ENCODE measurements around the gene SDCCAG8.

Gene SDCCAG8

DNA sequence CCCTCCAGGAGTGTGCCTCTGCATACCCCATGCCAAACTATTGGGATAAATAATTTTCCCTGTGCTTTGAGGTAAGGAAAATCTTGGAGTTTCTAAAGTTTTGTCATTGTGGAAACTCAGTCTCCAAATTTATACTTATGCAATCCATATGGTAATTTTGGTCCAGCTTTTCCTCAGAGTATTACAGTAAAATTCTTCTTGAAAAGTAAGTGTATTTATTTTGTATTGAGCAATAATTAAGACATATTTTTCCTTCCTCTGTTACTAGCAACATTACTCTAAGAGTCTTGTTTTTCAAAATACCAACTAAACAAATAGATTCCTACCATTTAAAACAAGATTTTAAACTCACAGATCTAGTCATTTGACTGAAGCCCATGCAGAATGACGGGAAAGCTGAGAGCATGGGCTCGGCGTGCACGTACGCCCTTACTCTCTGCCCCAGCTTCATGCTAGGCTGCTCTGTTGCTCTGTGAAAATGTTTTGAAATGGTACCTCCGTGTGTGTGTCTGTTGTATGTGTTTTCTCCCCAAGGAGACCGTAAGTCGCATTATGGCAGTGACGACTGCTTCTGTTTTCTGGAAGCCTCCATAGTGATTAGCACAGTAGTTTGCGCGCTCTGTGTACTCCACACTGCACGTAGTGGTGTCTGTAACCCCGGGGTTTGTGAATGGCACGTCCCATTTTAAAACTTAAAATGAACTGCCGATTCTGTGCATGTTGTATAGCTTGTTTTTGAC, 165.3 kb downstream of the SDCCAG8 start:
- DNase-seq (ENCODE audit: low read depth) = no peak

DNA sequence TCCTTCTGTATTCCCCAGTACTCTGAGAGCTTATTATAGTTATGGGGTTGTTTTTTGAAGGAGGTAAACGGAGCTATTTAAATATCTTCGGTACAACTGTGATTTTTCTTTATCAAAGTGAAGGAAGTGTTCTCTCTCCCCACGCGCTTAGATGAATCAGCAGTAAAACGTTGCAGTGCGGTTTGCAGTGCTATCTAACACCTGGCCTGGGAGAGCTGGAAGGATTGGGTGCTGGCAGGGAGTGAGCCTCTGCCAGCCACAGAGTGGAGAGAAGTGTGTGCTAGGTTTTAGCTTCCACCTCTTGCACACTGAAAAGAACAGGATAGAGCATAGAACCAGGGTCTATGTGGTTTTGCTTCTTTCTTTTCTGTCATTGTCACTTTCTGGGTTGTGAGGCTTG, 165.9 kb downstream of the SDCCAG8 start:
- peak; percentile 11 for DNase-seq (ENCODE audit: low read depth)

DNA sequence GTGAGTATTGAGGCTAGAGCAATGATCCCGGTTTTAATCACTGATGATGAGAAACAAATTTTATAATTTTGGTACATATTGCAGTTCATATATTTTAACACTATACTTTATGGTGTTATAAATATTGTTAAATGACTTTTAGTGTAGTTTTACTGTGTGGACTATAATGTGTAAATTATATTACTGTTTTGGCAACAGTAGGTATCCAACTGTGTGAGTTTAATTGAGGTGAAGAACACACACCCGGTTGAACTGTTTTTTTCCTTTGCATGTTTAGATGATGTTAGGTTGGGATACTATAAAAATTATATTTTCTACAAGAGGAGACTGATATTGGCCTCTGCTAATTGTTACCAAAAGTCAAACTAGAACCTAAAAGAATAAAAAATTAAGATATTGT, 166.5 kb downstream of the SDCCAG8 start:
- no peak for DNase-seq (ENCODE audit: low read depth)

DNA sequence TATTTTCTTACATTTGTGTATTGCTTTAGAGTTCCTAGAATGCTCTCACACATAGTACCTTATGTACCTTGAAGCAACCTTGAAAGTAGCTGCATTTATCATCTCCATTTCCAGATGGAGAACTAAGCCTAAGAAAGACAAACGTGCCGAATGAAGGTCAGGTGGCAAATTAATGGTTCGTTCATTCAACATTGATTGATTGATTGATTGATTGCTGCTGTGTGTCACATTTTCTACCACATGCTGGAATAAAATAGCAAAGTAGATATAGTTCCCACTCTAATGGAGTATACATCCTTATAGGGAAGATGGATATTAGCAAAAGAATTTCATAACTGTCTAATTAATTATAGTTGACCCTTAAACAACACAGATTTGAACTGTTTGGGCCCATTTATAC, 172.2 kb downstream of the SDCCAG8 start:
- DNase-seq (ENCODE audit: low read depth) = no peak

DNA sequence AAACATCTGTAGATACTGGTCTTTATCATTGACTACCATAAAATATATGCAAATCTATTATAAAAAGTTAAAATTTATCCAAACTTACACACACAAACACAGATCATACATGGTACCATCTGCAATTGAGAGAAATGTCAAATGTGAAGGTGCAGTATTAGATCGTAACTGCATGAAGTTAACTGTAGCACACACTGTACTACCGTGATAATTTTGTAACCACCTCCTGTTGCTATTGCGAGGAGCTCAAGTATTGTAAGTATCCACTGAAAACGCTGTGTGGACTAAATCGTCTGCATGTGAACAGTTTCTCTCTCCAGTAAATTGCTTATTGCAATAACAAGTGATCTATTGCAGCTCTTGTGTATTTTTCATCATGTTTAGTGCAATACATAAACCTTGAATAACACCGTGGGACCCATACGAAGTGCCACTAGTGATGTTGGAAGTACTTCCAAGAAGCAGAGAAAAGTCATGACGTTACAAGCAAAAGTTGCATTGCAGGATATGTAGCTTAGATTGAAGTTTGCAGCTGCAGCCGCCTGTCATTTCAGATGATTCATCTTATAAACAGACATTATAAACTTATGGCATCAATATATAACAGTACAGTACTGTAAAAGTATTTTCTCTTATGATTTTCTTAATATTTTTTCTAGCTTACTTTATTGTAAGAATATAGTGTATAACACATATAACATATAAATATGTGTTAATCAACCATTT, 172.9 kb downstream of the SDCCAG8 start:
- DNase-seq (ENCODE audit: low read depth) = no peak

DNA sequence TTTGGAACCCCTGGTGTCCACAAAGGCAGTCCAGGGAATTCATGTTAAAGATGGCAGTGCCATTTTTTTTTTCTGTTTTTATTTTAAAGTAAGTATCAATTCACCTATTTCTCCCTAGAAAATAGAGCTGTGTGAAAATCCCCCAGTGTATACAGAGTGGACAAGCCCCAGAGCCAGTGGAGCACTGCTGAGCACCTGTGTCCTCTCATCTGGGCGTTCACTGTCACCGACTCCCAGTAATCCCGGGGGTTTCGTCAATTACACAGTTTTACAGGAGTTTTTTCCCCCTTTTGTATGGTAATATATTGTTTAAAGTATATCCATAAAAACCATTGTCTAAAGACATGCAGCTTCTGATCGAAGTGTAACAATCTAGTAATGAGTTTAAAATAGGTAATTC, 175.8 kb downstream of the SDCCAG8 start:
- no peak for DNase-seq (ENCODE audit: low read depth)

DNA sequence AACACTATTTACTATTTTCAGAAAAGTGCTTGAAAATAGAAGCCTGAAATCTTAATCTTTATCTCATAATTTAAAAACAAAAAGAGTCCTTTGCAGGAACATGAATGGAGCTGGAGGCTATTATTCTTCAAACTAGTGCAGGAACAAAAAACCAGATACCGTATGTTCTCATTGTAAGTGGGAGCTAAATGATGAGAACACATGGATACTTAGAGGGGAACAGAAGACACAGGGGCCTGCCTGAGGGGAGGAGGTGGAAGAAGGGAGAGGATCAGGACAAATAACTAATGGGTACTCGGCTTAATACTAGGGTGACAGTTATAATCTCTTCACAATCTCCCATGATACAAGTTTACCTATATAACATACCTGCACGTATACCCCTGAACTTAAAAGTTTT, 176.3 kb downstream of the SDCCAG8 start:
- no peak for DNase-seq (ENCODE audit: low read depth)

DNA sequence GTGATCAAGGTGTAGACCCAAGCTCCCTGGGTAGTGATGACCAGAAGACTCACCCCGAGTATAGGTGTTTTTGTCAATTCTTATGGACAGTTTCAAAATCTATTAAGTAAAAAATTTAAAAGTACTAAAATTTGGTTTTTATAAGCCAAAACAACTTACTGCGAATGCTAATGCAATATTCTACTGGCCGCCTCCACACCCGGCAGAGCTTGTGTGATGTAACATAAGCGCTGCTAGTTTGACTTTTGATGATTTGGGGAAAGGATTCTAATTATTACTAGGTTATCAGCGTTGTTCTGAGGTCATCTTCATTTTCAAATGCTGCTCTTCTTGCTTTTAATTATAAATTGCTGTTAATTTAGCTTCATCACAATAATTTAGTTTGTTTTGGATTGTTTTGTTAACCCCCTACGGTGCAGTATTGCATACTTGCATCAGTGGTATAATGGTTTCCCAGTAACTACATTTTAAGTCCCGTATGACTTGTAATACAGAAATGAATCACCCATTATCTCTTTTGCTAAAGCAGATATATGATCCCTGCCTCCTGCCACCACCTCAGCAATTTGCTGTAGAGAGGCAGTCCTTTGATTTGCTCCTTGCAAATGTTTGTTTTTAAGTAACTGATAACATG, 178.0 kb downstream of the SDCCAG8 start:
- DNase-seq (ENCODE audit: low read depth) = no peak

DNA sequence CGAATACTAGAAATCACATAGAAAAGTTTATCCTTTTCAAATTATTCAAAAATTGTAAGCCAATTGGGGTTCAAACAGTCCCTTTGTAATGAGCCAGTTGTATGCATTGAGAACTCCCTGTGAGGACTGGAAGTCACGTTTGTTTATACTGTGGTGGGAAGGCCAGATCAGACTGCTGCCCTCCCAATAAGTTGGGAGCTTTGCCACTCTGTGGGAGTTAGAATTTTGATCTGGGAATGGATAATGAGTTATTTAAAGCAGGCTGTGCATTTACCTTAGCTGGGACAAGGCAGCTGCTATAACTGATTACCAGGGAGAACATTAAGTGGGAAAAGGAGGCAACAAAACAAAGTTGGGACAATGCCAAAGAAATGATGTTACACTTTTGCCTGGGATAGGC, 178.8 kb downstream of the SDCCAG8 start:
- no peak for DNase-seq (ENCODE audit: low read depth)

DNA sequence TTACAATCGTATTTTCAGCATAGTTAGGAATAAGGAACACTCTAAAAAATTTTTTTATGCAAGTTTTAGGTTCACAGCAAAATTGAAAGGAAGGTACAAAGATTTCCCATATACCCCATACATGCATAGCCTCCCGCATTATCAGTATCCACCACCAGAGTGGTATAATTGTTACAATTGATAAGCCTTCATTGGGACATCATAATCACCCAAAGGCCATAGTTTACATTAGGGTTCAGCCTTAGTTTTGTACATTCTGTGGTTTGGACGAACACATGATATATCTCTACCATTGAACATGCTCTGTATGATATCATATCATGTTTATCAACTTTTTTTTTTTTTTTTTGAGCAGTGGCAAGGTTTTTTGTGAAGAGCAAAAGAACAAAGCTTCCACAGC, 180.0 kb downstream of the SDCCAG8 start:
- no peak for DNase-seq (ENCODE audit: low read depth)

DNA sequence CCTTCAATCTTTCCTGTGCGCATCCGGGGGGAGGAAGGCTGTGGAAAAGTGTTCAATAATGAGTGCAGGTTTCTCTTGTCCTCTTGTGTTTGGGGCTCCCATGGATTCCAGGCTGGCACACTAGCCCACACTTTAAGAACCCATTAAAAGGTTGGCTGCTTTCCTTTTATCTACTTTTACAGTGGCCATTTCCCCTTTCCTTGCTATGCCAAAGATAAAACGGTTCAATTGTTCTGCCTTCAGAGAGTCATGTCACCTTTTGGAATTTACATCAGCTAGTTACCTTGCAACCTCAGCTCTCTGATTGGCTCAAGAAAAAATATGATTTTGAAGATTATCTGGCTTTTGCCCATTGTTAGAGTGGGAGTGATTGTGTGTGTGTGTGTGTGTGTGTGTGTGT, 182.3 kb downstream of the SDCCAG8 start:
- DNase-seq (ENCODE audit: low read depth) = no peak

DNA sequence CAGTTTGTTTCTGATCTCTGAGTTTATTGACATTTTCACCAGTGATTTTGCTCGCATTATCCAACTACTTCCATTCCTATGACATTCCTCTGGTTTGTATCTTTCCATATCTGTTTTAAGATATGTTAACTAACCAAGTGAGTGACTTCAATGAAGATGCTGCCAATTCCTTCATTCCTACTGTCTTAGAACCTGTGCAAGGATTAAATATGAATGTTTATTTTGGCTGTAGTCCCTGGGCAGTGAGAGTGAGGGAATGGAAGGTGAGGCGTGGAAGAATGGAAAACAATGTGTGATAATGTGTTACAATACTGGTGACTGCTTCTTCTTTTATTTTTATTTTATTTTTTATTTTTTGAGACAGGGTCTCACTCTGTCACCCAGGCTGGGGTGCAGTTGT, 183.0 kb downstream of the SDCCAG8 start:
- no peak for DNase-seq (ENCODE audit: low read depth)

DNA sequence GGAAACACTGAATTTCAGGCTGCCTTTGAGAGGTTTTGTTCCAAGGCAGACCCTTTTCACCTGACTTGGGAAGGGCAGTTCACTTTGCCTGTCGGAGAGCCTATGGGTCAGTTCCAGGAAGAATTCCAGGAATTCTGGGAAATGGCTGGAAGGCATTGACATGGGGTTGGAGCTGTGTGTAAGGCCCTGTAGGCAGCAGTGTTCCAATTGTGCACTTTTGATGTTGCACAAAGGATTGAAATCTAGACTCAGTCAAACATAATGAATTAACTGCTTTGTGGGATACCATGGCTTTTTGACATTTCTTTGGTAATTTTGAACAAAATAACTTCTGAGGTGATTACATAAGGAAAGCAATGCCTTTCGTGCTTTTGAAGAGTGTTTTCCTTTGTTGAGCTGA, 184.6 kb downstream of the SDCCAG8 start:
- DNase-seq (ENCODE audit: low read depth) = no peak

DNA sequence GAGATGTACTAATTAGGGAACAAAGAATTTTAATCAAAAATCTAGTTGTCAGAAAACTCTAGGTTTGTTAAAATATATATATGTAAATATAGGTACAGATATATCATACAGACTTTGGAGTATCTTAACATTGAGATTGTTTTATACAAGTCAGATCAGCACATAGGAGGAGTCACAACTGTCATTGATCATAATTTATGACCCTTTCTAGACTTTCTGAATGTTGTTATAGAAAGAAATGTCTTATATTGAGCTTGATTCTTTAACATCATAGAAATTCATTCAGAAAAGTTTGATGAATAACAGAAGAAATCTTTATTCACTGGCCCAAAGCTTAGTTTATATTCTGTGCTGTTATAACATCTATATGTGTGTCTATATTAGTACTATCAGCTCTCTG, 185.8 kb downstream of the SDCCAG8 start:
- DNase-seq (ENCODE audit: low read depth) = no peak

DNA sequence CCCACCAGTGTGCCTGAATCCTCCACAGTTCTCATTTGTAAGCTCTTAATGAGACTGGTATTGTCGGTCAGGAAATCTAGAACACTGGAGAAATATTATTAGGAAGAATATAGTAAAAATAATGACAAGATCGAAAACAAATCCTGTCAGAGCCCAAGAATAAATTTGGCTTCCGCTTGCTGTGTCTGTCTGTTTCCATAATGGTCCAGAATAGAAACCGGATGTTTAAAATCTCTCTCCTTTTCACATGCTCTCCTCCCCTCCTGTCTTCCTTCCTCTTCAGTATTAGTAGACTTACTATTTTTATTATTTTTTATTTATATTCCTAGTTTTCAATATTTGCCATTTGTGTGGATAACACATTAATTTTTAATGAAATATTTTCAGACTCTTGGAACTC, 187.7 kb downstream of the SDCCAG8 start:
- no peak for DNase-seq (ENCODE audit: low read depth)

DNA sequence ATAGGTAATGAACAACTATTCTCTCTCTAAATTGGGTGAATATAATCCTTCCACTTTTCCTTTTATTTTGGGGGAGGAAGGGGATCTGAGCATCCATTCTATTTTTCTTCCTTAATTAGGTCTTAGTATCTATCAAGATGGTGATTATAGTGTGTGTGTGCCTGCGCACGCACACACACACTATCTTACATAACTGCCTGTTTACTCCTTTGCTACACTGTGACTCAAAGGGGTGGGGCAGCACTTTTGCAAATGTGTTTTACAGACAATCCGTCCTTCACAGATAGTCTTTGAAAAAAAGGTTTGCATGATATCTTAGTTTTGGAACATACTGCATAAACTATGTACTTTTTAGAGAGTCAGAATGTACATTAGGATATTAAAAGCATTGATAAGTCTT, 191.5 kb downstream of the SDCCAG8 start:
- DNase-seq (ENCODE audit: low read depth) = no peak

DNA sequence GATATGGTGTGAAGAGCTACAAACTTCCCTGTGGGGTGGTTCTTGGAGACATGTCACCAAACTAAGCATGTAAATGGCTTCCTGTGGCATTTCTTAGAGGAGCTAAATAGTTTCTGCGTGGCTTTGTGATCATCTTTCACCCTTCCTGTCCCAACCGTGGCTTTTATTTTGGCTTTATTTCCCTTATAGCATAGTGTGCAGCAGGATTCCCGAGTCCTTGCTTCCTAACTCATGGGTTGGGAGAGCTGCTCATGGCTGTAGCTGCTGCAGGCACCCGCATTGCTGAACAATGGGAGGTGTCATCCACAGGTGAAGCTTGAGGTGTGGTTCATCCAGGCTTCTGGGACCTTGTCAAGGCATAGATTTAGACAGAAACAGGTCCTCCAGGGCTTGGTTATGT, 192.0 kb downstream of the SDCCAG8 start:
- DNase-seq (ENCODE audit: low read depth) = no peak

DNA sequence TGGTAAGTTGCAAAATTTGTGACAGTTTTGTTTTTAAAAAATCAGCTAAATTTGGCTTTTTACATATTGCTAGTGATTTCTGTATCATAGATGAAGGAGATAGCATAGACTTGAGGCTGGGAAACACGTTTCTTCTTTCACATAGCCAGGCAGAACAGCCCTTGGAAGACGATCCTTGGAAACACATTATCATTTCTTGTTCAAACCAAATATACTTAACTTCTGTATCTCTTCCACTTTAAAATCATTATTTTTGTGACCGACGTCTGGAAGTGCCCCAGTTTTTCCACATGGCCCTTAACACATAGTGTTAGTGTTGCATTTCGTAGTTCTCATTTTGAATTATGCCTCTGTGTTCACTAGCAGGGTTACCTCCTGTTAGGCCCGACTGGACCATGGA, 193.5 kb downstream of the SDCCAG8 start:
- DNase-seq (ENCODE audit: low read depth) = no peak

DNA sequence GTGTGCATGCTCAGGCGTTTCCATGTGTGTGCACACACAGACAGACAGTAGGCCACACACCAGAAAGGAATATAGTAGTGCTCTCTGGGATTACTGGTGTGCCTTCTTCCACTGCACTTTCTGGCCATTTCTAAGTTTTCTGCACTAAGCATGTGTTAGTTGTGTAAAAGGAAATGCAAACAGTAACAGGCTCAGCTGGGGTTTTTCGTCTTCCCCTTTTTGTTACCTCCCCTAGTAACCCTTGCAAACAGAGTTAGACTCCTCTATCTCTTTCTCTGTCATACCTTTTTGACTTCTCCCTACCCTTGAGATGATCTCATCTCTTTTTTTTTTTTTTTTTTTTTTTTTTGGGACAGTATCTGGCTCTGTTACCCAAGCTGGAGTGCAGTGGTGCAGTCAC, 196.3 kb downstream of the SDCCAG8 start:
- no peak for DNase-seq (ENCODE audit: low read depth)

DNA sequence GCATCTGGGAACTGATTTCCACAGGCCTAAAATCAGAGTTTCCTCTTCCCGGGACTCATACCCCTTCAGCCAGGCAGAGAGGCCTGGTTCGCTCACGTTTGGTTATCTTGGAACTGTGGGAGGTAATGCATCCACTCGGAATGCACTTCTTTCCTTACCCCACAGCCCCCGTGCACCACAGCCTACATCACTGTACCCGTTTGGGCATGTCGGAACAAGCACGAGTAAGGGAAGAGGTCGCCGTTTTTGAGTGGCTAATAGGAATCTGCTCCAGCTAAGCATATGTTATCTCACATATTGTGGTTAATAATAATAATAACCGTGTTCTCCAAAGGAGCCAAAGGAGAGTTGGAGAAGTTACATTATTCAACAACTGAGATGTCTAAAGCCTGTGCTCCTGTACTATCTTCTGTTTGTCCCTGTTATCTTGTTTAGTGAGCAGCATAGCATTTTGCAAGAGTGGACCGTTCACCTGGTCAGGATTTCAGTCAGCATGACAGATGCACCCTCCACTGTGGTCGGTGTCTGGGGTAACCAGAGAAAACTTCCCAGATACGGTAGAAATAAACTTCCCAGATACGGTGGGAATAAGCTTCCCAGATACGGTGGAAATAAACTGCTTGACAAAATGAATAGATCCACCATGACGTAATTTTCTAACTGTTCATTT, 198.6 kb downstream of the SDCCAG8 start:
- no peak for DNase-seq (ENCODE audit: low read depth)

DNA sequence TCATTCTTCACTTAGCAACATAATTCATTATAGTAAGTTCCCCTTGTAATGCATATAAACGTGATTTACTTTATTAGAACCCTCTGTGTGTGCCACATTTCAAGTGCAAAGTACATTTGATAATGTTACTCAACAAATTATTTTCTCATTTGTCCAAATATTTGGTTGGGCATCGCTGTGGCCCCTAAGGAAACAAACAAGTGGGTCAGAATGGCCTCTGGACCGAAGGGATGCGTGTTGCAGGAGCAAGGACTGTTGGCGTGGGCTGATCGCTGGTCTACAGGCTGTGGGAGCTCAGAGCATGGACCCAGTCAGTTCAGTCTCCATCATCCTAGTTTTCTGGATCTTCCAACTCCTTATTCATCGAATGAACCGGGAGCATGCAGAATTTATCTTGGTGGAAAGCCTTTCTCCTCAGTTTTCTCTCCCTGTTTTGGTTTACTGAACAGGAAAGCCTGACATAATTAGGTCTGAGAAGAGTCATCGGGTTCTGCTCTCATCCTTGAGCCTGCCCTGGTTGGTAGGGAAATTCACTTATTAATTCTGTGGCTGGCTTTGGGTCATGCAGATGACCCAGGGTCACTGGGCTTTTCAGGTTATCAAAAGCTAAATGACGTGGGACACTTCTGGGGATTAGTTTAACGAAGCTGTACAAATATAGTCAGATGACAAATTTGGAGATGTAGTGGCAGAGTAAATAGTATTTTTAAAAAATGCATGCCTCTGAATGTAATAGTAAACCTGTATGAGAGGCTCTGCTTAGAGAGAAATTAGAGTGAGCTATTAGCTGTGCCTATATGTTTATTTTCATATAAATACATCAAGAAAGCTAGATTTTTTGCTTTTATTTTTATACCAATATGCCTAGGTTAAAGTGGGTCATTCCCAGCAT, 200.2 kb downstream of the SDCCAG8 start:
- DNase-seq (ENCODE audit: low read depth) = no peak

Data from stimulated activated CD8-positive, alpha-beta memory T cell treated with anti-CD3 and anti-CD28 coated beads, Interleukin-4, amount 100 ng/mL, for 24 hours (primary cell).